Ascending aorta (tissue), 2 donors: ENCODE results near the gene ABHD4. TPM values are rescaled to one million over a fixed set of nuclear protein-coding genes. Genes with fewer than 3 reads are reported as not detected.

Experiments used
- DNase-seq, 2 donors: peaks; one replicate each; pipeline ENCODE4 v3.0.0-alpha.2; 2019; ENCODE audit warnings: low spot score in 2 of 2
- H3K27ac ChIP-seq, 2 donors: fragments of 200-600 bp; sonication (generic); one replicate each; pipeline ENCODE4 v1.5.1; 2016 to 2017; ENCODE audit warnings: mild to moderate bottlenecking in 1 of 2
- H3K27me3 ChIP-seq: fragments of 200-600 bp; sonication (generic); one replicate; pipeline ENCODE4 v1.5.1; 2017
- H3K36me3 ChIP-seq, 2 donors: fragments of 200-600 bp; sonication (generic); one replicate each; pipeline ENCODE4 v1.5.1; 2016
- H3K4me1 ChIP-seq, 2 donors: fragments of 200-600 bp; sonication (generic); one replicate each; pipeline ENCODE4 v1.5.1; 2016 to 2017; ENCODE audit warnings: mild to moderate bottlenecking in 1 of 2
- H3K4me3 ChIP-seq, 2 donors: fragments of 200-600 bp; sonication (generic); one replicate each; pipeline ENCODE4 v1.5.1; 2016 to 2017; ENCODE audit warnings: mild to moderate bottlenecking in 1 of 2
- H3K9me3 ChIP-seq, 2 donors: fragments of 200-600 bp; sonication (generic); one replicate each; pipeline ENCODE4 v1.5.1; 2016
- intact Hi-C: fragments of 100-400 bp; cut with DNase I; formaldehyde crosslinking; loops from one replicate; pipeline ENCODE4 v1.15.1; 2023
- total RNA-seq: library from RNA; depleted of rRNA; stranded (reverse); fragments of >200 nt; gene quantifications from one replicate; pipeline ENCODE4 v1.1.0, GENCODE V29; 2016
- TF ChIP-seq, protein P1 (sequence below), 3 experiments: fragments of 200-600 bp in 2 of 3; fragments of 450-650 bp in 1 of 3; sonication (generic) in 2 of 3; IDR thresholded peaks; one replicate each; pipeline ENCODE4 v1.5.1; 2016 to 2019; ENCODE audit warnings: antibody characterized with exemption in 3 of 3, mild to moderate bottlenecking in 1 of 3, moderate library complexity in 1 of 3

The ABHD4 gene
- total RNA-seq, 1 donor from 2014 or later, result 33.5 TPM

DNA sequence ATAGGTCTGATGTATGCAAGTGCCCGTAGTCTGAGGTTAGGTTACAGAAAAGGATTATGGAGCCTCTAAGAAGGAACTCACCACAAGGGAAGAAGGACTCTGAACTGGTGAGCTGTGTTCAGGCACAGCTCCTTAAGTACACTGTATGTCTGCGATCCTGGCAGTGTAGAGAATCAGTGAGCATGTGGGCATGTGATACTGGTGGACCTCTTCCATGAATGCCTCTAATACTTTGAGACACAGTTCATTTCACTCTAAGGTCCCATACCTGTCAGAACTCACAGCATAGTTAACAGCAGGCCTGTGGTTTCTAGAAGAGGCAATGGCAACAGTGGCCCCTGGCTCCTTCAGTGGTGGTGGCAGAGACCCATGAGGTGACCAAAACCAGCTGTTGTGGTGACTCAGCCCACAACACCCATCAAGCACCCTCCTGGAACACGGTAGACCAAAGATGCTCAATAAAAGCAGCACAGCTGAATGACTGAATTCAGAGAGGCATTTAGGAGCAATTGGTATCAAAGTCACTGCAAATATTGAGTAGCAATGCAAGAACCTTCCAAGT is 52.9 kb downstream of the ABHD4 start:
- TF ChIP-seq, protein P1, sequence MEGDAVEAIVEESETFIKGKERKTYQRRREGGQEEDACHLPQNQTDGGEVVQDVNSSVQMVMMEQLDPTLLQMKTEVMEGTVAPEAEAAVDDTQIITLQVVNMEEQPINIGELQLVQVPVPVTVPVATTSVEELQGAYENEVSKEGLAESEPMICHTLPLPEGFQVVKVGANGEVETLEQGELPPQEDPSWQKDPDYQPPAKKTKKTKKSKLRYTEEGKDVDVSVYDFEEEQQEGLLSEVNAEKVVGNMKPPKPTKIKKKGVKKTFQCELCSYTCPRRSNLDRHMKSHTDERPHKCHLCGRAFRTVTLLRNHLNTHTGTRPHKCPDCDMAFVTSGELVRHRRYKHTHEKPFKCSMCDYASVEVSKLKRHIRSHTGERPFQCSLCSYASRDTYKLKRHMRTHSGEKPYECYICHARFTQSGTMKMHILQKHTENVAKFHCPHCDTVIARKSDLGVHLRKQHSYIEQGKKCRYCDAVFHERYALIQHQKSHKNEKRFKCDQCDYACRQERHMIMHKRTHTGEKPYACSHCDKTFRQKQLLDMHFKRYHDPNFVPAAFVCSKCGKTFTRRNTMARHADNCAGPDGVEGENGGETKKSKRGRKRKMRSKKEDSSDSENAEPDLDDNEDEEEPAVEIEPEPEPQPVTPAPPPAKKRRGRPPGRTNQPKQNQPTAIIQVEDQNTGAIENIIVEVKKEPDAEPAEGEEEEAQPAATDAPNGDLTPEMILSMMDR (IDR thresholded peaks at IDR 0.05), result no peak
- no peak overlapping the region for H3K27ac ChIP-seq
- DNase-seq, result peak in 1 of 2 donors; percentile 34
- no peaks in the 10 kb centered on the region for H3K27me3 ChIP-seq
- H3K36me3 ChIP-seq, result no peaks in the 10 kb centered on the region
- H3K9me3 ChIP-seq, result no peaks in the 10 kb centered on the region
- H3K4me1 ChIP-seq, result peaks cover 0 to 2% of the 10 kb centered on the region in 2 donors
- intact Hi-C loops, result loop anchor here (5.0 to 10.0 kb wide), 2 partner anchors 94 to 266 kb away; no protein-coding TSS in a partner anchor
- no peak overlapping the region for H3K4me3 ChIP-seq

DNA sequence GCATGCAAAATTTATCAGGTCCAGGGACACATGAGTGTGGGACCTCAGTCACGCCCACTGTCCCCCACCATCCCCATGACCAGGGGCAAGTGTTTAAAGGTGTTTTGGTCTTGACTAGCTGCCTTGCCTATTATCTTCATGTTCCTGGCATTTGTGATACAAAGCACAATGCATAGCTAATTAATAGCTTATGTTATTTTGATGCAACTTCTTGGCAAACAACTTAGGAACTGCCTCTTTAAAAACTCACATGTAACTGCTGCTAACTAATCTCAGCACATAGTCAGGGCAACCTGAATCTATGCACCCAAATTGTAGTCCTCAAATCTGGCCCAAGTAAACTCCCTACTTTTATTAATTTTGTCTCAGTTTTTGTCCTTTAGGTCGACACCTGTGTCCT is 53.5 kb downstream of the ABHD4 start:
- DNase-seq, result no peak
- intact Hi-C loops, result loop anchor here (5.0 to 10.0 kb wide), 2 partner anchors 94 to 267 kb away; no protein-coding TSS in a partner anchor
- TF ChIP-seq, protein P1 (IDR thresholded peaks at IDR 0.05), result no peak

DNA sequence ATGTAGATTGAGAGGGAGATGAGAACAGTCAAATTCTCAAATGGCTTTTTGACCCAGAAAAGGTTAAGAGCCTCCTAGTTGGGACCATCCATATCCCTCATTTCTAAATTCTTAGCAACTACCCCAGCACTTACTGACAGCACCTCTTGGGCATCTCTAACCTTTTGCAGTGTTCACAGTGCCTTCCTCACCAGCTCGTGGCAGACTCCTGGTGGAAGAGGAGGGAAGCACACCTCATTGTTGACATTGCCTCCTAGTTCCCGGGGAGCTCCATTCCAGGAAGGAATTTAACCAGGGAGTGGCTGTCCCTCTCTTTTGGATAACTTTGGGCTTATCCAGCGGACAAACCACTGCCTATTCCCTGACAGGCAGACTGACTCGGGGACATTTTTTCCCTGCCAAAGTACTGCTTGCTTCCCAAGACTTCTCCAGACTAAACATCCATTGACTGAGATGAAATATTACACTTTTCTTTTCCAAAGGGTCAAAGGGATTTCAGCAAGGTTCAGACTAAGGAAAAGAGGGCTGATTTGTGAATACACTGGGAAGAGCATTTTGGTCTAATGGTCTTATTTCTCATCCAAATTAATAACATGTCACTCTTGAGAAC is 55.0 kb downstream of the ABHD4 start:
- TF ChIP-seq, protein P1 (IDR thresholded peaks at IDR 0.05), result peak; percentile 51 to 67 (median 57)

More for the DNA sequence above, 53.5 kb downstream of the ABHD4 start:
- Histone ChIP-seq H3K27me3 (no peaks in the 10 kb centered on the region), H3K36me3 (no peaks in the 10 kb centered on the region), H3K4me1 (peaks cover 0 to 2% of the 10 kb centered on the region in 2 donors), H3K4me3 (no peak overlapping the region), H3K27ac (no peak overlapping the region), H3K9me3 (no peaks in the 10 kb centered on the region)

DNA sequence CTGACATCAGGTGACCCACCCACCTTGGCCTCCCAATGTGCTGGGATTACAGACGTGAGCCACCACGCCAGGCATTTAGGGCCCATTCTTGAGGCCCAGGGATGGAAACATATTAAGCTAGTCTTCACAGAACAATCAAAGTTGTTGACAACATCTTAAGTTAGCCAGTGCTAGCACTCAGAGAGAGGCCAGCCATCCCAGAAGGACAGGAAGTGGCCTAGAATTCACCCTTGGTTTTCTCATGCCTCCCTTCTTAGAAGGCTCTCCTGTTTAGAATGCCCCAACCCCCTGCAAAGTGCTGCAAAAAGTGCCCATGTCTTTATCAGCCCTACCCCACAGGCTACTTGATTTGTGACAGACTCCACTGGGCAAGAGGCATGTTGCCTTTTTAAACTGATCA is 58.1 kb downstream of the ABHD4 start:
- H3K36me3 ChIP-seq, result no peaks in the 10 kb centered on the region
- TF ChIP-seq, protein P1 (IDR thresholded peaks at IDR 0.05), result no peak
- no peak for DNase-seq
- H3K4me3 ChIP-seq, result no peak overlapping the region
- H3K4me1 ChIP-seq, result peaks cover 0 to 2% of the 10 kb centered on the region in 2 donors
- no peaks in the 10 kb centered on the region for H3K9me3 ChIP-seq
- no peaks in the 10 kb centered on the region for H3K27me3 ChIP-seq
- H3K27ac ChIP-seq, result no peak overlapping the region
- intact Hi-C loops, result loop anchor here (10.0 kb wide), 1 partner anchor 271 kb away; no protein-coding TSS in a partner anchor

More for the DNA sequence above, 55.0 kb downstream of the ABHD4 start:
- peak in 1 of 2 donors; percentile 71 for DNase-seq
- Histone ChIP-seq H3K27me3 (no peaks in the 10 kb centered on the region), H3K4me3 (no peak overlapping the region), H3K27ac (no peak overlapping the region), H3K4me1 (peaks cover 0 to 2% of the 10 kb centered on the region in 2 donors), H3K9me3 (no peaks in the 10 kb centered on the region), H3K36me3 (no peaks in the 10 kb centered on the region)
- intact Hi-C loops, result loop anchor here (1.0 to 10.0 kb wide), 3 partner anchors 83 to 268 kb away; no protein-coding TSS in a partner anchor

DNA sequence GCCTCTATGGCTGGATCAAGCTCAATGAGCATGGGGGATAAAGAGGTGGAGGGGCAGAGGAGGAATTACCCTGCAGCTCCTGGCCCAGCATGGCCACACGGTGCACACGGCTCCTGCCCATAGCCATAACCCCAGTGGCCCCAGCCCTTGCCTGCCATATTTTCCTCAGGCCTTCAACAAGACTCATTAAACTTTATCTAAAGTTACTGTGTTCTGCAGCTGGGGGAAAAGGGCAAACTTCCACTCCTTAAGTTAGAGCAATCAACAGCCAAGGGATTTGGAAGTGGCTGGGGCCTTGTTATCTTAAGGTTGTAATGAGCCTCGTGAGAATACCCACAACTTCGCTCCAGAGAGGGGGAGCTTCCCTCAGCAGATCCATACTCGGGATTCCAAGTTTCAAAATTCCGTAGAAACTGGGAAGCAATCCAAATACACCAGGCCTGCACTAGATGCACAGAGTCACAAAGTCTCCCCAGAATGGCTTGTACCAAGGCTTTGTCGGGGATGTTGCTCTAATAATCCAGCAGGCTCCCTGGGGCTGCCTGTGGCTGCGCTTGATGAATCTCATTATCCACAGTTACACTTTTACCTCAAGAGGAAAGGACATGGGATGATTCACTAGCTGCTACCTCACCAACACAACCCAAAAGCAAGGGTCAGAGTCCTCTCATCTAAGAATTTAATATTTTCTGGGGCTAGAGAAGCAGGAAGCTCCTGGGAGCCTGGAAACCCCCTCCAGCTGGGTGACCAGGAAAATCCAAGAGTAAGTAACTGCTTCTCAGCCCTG is 59.0 kb downstream of the ABHD4 start:
- TF ChIP-seq, protein P1 (IDR thresholded peaks at IDR 0.05), result no peak

More for the DNA sequence above, 59.0 kb downstream of the ABHD4 start:
- H3K27me3 ChIP-seq, result no peaks in the 10 kb centered on the region
- H3K36me3 ChIP-seq, result no peaks in the 10 kb centered on the region
- H3K4me1 ChIP-seq, result peaks cover 0 to 2% of the 10 kb centered on the region in 2 donors
- H3K4me3 ChIP-seq, result no peak overlapping the region
- intact Hi-C loops, result loop anchor here (10.0 kb wide), 1 partner anchor 272 kb away; no protein-coding TSS in a partner anchor
- no peaks in the 10 kb centered on the region for H3K9me3 ChIP-seq
- no peak for DNase-seq
- no peak overlapping the region for H3K27ac ChIP-seq
